K562 (cell line): ENCODE data around the gene PARP1. TPM values are rescaled to one million over a fixed set of nuclear protein-coding genes. Genes with fewer than 3 reads are reported as not detected.
"Not testable (repeated sequence)": the region's sequence is repeated elsewhere in the genome, so short reads cannot be mapped to it uniquely, and the experiment has no call there.

Experiments
- ATAC-seq: fragments of 200-7000 bp; cut with Tn5 transposase; 3 replicates; pipeline ENCODE4 v1.9.1; 2020; ENCODE audit warnings: moderate library complexity
- BruUV-seq: library from RNA; stranded (reverse); fragments of 400-500 nt; replicated peaks from 2 replicates; lab custom pipeline; 2021; lab: Mats Ljungman, UMichigan
- CTCF ChIA-PET: fragments of 300-600 bp; formaldehyde crosslinking; extraction: SDS; loops from one replicate; lab custom pipeline; 2021; ENCODE audit warnings: low intra/inter-chr PET ratio; lab: Yijun Ruan, JAX
- POLR2A ChIA-PET: fragments of 300-600, 350-650 bp; sonication (Branson Sonifier 250); formaldehyde crosslinking; extraction: SDS; loops from one replicate; lab custom pipeline; 2021; ENCODE audit warnings: antibody characterized with exemption, inconsistent platforms; lab: Yijun Ruan, JAX
- DNase-seq, 4 experiments: peaks; one replicate each; pipeline versions ENCODE4 v3.0.0 to v3.0.0-alpha.2; 2011 to 2018; ENCODE audit warnings: low spot score in 3 of 4, mixed read lengths in 3 of 4; ENCODE audit errors: extremely low read depth in 1 of 4
- FAIRE-seq: peaks from 2 replicates; lab custom pipeline; 2011; peaks lifted over from hg19 to GRCh38; lab: Jason Lieb, UNC
- H2AFZ ChIP-seq: 2 replicates; pipeline ENCODE4 v1.6.0; 2011; ENCODE audit warnings: low read depth, low read length, control low read depth, inconsistent platforms
- H3K27ac ChIP-seq: fragments of 200-600 bp; 3 replicates; pipeline ENCODE4 v1.8.0; 2011; ENCODE audit warnings: low read depth, mild to moderate bottlenecking, control low read depth, inconsistent platforms, low read length, moderate library complexity, mixed read lengths; ENCODE audit errors: extremely low read depth
- H3K27me3 ChIP-seq, 2 experiments: fragments of 300-600 bp in 1 of 2; 2 replicates in 1 of 2; 3 replicates in 1 of 2; pipeline versions ENCODE4 v1.6.0 to v1.8.0; 2011; ENCODE audit warnings: inconsistent platforms in 2 of 2, low read length in 2 of 2, mild to moderate bottlenecking in 1 of 2, mixed read lengths in 1 of 2, moderate library complexity in 1 of 2; ENCODE audit not compliant: control insufficient read depth in 2 of 2, insufficient read depth in 2 of 2
- H3K36me3 ChIP-seq: fragments of 300-600 bp; 3 replicates; pipeline ENCODE4 v1.8.0; 2011; ENCODE audit warnings: mild to moderate bottlenecking, low read length, inconsistent platforms; ENCODE audit not compliant: control insufficient read depth, insufficient read depth
- H3K4me1 ChIP-seq, 2 experiments: fragments of 200-600 bp in 1 of 2; replicated peaks in 1 of 2; 2 replicates in 1 of 2; 3 replicates in 1 of 2; pipeline versions ENCODE4 v1.5.1 to v1.8.0; 2011; ENCODE audit warnings: inconsistent platforms in 2 of 2, low read length in 2 of 2, mild to moderate bottlenecking in 1 of 2, mixed read lengths in 1 of 2, moderate library complexity in 1 of 2; ENCODE audit not compliant: control insufficient read depth in 2 of 2, insufficient read depth in 2 of 2
- H3K4me2 ChIP-seq: 2 replicates; pipeline ENCODE4 v1.6.1; 2011; ENCODE audit warnings: low read length, control low read depth, inconsistent platforms, mixed read lengths; ENCODE audit not compliant: insufficient read depth
- H3K4me3 ChIP-seq: fragments of 200-600 bp; sonication (generic), shearing (Covaris generic); 2 replicates; pipeline ENCODE4 v1.5.1; 2016; ENCODE audit warnings: control low read depth, inconsistent platforms
- H3K79me2 ChIP-seq: fragments of 200-600 bp; 3 replicates; pipeline ENCODE4 v1.8.0; 2011; ENCODE audit warnings: low read length, inconsistent platforms; ENCODE audit not compliant: control insufficient read depth, insufficient read depth
- H3K9ac ChIP-seq, 2 experiments: 2 replicates each; pipeline versions ENCODE4 v1.6.0 to v1.6.1; 2011; ENCODE audit warnings: low read depth in 2 of 2, low read length in 2 of 2, control low read depth in 1 of 2, inconsistent platforms in 1 of 2, mild to moderate bottlenecking in 1 of 2, mixed read lengths in 1 of 2; ENCODE audit not compliant: insufficient read depth in 1 of 2
- H3K9me1 ChIP-seq: one replicate; pipeline ENCODE4 v1.6.0; 2011; ENCODE audit warnings: inconsistent platforms, mild to moderate bottlenecking, low read length, moderate library complexity; ENCODE audit not compliant: control insufficient read depth, insufficient read depth
- H3K9me3 ChIP-seq: replicated peaks from 2 replicates; pipeline ENCODE4 v1.5.1; 2011; ENCODE audit warnings: low read depth, low read length, inconsistent platforms; ENCODE audit not compliant: control insufficient read depth, insufficient read depth
- H4K20me1 ChIP-seq: replicated peaks from 2 replicates; pipeline ENCODE4 v1.6.1; 2011; ENCODE audit warnings: low read length, inconsistent platforms, mixed read lengths; ENCODE audit not compliant: control insufficient read depth, insufficient read depth
- CTBP1 ChIP-seq: fragments of 450-650 bp; IDR thresholded peaks from 2 replicates; pipeline ENCODE4 v1.6.1; 2016; ENCODE audit warnings: borderline replicate concordance
- E2F4 ChIP-seq: sonication (generic); formaldehyde crosslinking; IDR thresholded peaks from 2 replicates; pipeline ENCODE4 v1.8.0; 2022; ENCODE audit warnings: mild to moderate bottlenecking, low read depth, missing genetic modification reagents
- ETS1 ChIP-seq: conservative IDR thresholded peaks from 2 replicates; pipeline ENCODE4 v1.6.1; 2011; ENCODE audit warnings: low read depth, mild to moderate bottlenecking, low read length; ENCODE audit not compliant: control insufficient read depth
- ETS2 ChIP-seq: IDR thresholded peaks from 2 replicates; pipeline ENCODE4 v1.6.1; 2016; ENCODE audit warnings: borderline replicate concordance, missing genetic modification characterization, mild to moderate bottlenecking, moderate library complexity, missing compliant biosample characterization; ENCODE audit not compliant: poor library complexity, severe bottlenecking
- HDAC1 ChIP-seq, 2 experiments: fragments of 450-650 bp; IDR thresholded peaks; 2 replicates each; pipeline ENCODE4 v1.6.1; 2016 to 2017; ENCODE audit warnings: inconsistent platforms in 1 of 2, mild to moderate bottlenecking in 1 of 2, moderate library complexity in 1 of 2
- NFXL1 ChIP-seq: fragments of 450-650 bp; formaldehyde crosslinking; IDR thresholded peaks from 2 replicates; pipeline ENCODE4 v1.4.0; 2021; ENCODE audit warnings: mild to moderate bottlenecking
- PPARD ChIP-seq: fragments of 250-450 bp; sonication (Bioruptor Pico); IDR thresholded peaks from 2 replicates; pipeline ENCODE4 v1.8.0; 2022; ENCODE audit warnings: inconsistent platforms, mild to moderate bottlenecking, moderate library complexity
- SIN3B ChIP-seq: fragments of 450-650 bp; IDR thresholded peaks from 2 replicates; pipeline ENCODE4 v1.6.1; 2017; ENCODE audit warnings: low read depth, mild to moderate bottlenecking, moderate library complexity
- SMARCC2 ChIP-seq: fragments of 450-650 bp; IDR thresholded peaks from 2 replicates; pipeline ENCODE4 v1.6.1; 2017; ENCODE audit warnings: antibody characterized with exemption, moderate library complexity, mild to moderate bottlenecking, low read depth
- TEAD1 ChIP-seq, 2 experiments: fragments of 450-650 bp in 1 of 2; sonication (generic) in 1 of 2; formaldehyde crosslinking; IDR thresholded peaks; 2 replicates each; pipeline versions ENCODE4 v1.4.0 to v1.8.0; 2020 to 2022; ENCODE audit warnings: mild to moderate bottlenecking in 2 of 2, missing genetic modification reagents in 1 of 2
- ZBTB17 ChIP-seq: fragments of 450-650 bp; formaldehyde crosslinking; IDR thresholded peaks from 2 replicates; pipeline ENCODE4 v1.4.0; 2020; ENCODE audit warnings: mild to moderate bottlenecking
- ZNF655 ChIP-seq: fragments of 250-450 bp; sonication (Bioruptor Pico); IDR thresholded peaks from 2 replicates; pipeline ENCODE4 v1.5.0; 2021
- WGBS: fragments of 100-300 bp; shearing (Covaris generic); methylation state at CpG from one replicate; pipeline ENCODE4 v1.1.6; 2016; ENCODE audit warnings: low coverage, mixed read lengths; ENCODE audit not compliant: insufficient coverage; ENCODE audit errors: missing lambda C conversion rate; 5-methylcytosine and 5-hydroxymethylcytosine counted together
- in situ Hi-C: fragments of 300-500 bp; cut with MboI; formaldehyde crosslinking; loops from 4 replicates; pipeline ENCODE4 v1.15.0; 2018; ENCODE audit warnings: inconsistent platforms, mixed read lengths
- intact Hi-C: fragments of 100-400 bp; cut with micrococcal nuclease; formaldehyde crosslinking; loops from 2 replicates; pipeline ENCODE4 v1.14.2; 2022
- polyA plus RNA-seq, 8 experiments: library from polyadenylated mRNA; depleted of rRNA in 4 of 8; stranded (reverse) in 5 of 8; unstranded in 3 of 8; fragments of >200 nt; fragmentation: Nextera tagmentation in 2 of 8; fragmentation: Illumina TruSeq in 1 of 8; extraction: Ambion mirVana in 2 of 8; extraction: Trizol in 1 of 8; gene quantifications; 2 replicates each; pipeline versions ENCODE4 v1.2.1 to v1.2.3, GENCODE V29; 2011 to 2014; ENCODE audit warnings: inconsistent platforms in 1 of 8, missing spikeins in 1 of 8
- total RNA-seq, 7 experiments: library from RNA; depleted of rRNA in 6 of 7; stranded (reverse); fragments of >200 nt in 6 of 7; fragmentation: Illumina TruSeq in 2 of 7; extraction: Trizol in 2 of 7; gene quantifications; 2 replicates each; pipeline versions ENCODE4 v1.2.1 to v1.2.3, GENCODE V29; 2011 to 2021; ENCODE audit warnings: low replicate concordance in 1 of 7

The PARP1 gene
- total and polyA plus RNA-seq, 9 of the 15 experiments (the other 6 are each of a cell fraction or from before 2014, with no cell fraction given), result 121 to 306 (median 250) TPM

- Histone ChIP-seq H3K27me3 (peaks cover 25 to 46% of the 10 kb centered on the region in 2 experiments; a peak in 4 of 5 replicates), H2AFZ (no peak overlapping the region), H3K9ac (no peak overlapping the region), H3K36me3 (no peaks in the 10 kb centered on the region), H3K4me3 (no peak overlapping the region), H4K20me1 (no peaks in the 10 kb centered on the region), H3K4me1 (no peaks in the 10 kb centered on the region; a peak in 1 of 5 replicates), H3K9me3 (no peaks in the 10 kb centered on the region), H3K4me2 (no peak overlapping the region), H3K79me2 (no peaks in the 10 kb centered on the region), H3K27ac (no peak overlapping the region), H3K9me1 (no peaks in the 10 kb centered on the region)
- no TSS peak for BruUV-seq
- 5% methylated on average over 3 of the region's 3 CpGs for WGBS
- POLR2A ChIA-PET, result interaction anchor here (0.7 to 1.1 kb wide), 3 partner anchors 20 to 1967 kb away, joined by 3 to 4 read pairs (median 3); no protein-coding TSS in a partner anchor
- DNase-seq (no peak), FAIRE-seq (no peak), ATAC-seq (no peak)
- intact Hi-C loops (loop anchor here (10.0 kb wide), 1 partner anchor 398 kb away; no protein-coding TSS in a partner anchor), in situ Hi-C loops (no loop called here)
- TF ChIP-seq ZNF655 (CRISPR knock-in tag) (no peak), TEAD1 (CRISPR knock-in tag; IDR thresholded peaks at IDR 0.05) (no peak), HDAC1 (IDR thresholded peaks at IDR 0.05) (no peak), PPARD (CRISPR knock-in tag) (no peak), E2F4 (no peak), ZBTB17 (CRISPR knock-in tag) (no peak), ETS2 (tag) (no peak), CTBP1 (no peak), SMARCC2 (no peak), ETS1 (no peak), NFXL1 (CRISPR knock-in tag) (no peak), SIN3B (no peak)
- CTCF ChIA-PET, result no interaction called here
Measured at GRCh38 chr1:226427131-226427530, 19.2 kb upstream of the PARP1 start.

- H3K4me2 ChIP-seq, ATAC-seq, FAIRE-seq, H3K79me2 ChIP-seq, H3K9ac ChIP-seq, H3K4me3 ChIP-seq, H4K20me1 ChIP-seq, H3K36me3 ChIP-seq, BruUV-seq, in situ Hi-C loops, H3K9me3 ChIP-seq, CTCF ChIA-PET, H3K4me1 ChIP-seq, H2AFZ ChIP-seq, H3K9me1 ChIP-seq, H3K27ac ChIP-seq, DNase-seq: not testable (repeated sequence)
- H3K27me3 ChIP-seq, result peaks cover 25 to 46% of the 10 kb centered on the region in 2 experiments; a peak in 4 of 5 replicates
- POLR2A ChIA-PET, result interaction anchor here (0.6 to 1.5 kb wide), 3 partner anchors 18 to 514 kb away, joined by 3 to 5 read pairs (median 3); partner anchors contain the start of genes COQ8A and PARP1
- WGBS, result 23% methylated on average over 21 of the region's 23 CpGs
- intact Hi-C loops, result loop anchor here (10.0 kb wide), 1 partner anchor 398 kb away; no protein-coding TSS in a partner anchor
Measured at GRCh38 chr1:226426395-226426794, 18.5 kb upstream of the PARP1 start.
